ENCODE measurements around the gene CREB3L2. TPM values are rescaled to one million over a fixed set of nuclear protein-coding genes. Genes with fewer than 3 reads are reported as not detected.
"Not testable (repeated sequence)": the region's sequence is repeated elsewhere in the genome, so short reads cannot be mapped to it uniquely, and the experiment has no call there.

CREB3L2 gene
- total RNA-seq, 2 donors from 2014 or later: 32.9 to 33.6 TPM

GRCh38 chr7:138025215-138026186 is 23.6 kb upstream of the CREB3L2 start:
- Mint-ChIP-seq H3K27me3 (peaks cover 20% of the 10 kb centered on the region), H3K4me1 (no peaks in the 10 kb centered on the region), H3K4me3 (no peak overlapping the region), H3K36me3 (ENCODE audit: low read depth) (no peaks in the 10 kb centered on the region), H3K27ac (no peak overlapping the region)
- no peaks in the 10 kb centered on the region for H3K9me3 ChIP-seq (ENCODE audit: control insufficient read depth, low read length, poor library complexity, severe bottlenecking)
- ATAC-seq (no peak), DNase-seq (no peak)

GRCh38 chr7:138024765-138025164 is 22.9 kb upstream of the CREB3L2 start:
- no peak for DNase-seq
- Mint-ChIP-seq H3K4me3 (no peak overlapping the region), H3K4me1 (no peaks in the 10 kb centered on the region), H3K36me3 (ENCODE audit: low read depth) (no peaks in the 10 kb centered on the region), H3K27ac (no peak overlapping the region), H3K27me3 (peaks cover 18% of the 10 kb centered on the region)
- H3K9me3 ChIP-seq (ENCODE audit: control insufficient read depth, low read length, poor library complexity, severe bottlenecking): no peaks in the 10 kb centered on the region
- no peak for ATAC-seq

DNA sequence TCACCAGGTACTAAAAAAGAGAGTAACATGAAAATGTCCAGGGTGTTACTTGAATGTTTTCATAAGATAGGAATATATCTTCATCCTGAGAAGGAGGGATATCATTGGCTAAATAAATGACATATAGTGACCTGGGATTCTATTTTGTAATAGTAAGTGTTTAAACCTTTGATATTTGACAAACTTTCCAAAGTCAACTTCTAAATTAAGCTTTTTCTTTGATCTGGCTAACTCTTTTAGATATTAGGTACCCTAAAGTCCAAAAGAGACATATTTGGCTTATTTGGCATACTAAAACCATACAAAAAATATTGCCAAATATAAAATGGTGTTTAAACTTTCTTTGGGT is 22.4 kb upstream of the CREB3L2 start:
- Mint-ChIP-seq H3K4me3 (no peak overlapping the region), H3K36me3 (ENCODE audit: low read depth) (no peaks in the 10 kb centered on the region), H3K4me1 (no peaks in the 10 kb centered on the region), H3K27ac (no peak overlapping the region), H3K27me3 (peaks cover 18% of the 10 kb centered on the region)
- DNase-seq (no peak), ATAC-seq (no peak)
- H3K9me3 ChIP-seq (ENCODE audit: control insufficient read depth, low read length, poor library complexity, severe bottlenecking): no peaks in the 10 kb centered on the region

DNA sequence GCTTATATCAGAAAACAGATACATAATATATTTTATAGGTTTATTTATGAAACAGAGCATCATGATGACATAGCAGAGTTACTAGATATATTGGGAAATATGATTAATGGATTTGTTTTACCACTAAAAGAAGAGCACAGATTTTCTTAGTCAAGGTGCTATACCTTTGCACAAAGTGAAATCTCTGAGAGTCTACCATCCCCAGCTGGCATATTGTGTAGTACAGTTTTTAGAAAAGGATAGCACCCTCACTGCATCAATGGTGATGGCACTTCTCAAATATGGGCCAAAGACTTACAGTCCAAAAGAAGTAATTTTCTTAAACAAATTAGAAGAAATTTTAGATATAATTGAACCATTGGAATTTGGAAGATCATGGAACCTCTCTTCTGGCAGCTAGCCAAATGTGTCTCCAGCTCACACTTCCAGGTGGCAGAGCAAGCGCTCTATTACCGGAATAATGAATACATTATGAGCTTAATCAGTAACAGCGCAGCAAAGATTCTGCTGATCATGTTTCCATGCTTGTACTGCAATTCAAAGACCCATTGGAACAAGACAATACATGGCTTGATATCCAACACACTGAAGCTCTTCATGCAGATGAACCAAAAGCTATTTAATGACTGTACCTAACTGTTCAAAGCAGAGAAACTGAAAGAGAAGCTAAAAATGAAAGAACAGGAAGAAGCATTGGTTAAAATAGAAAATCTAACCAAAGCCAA is 21.9 kb upstream of the CREB3L2 start:
- ATAC-seq (no peak), DNase-seq (no peak)
- Mint-ChIP-seq H3K36me3 (ENCODE audit: low read depth) (no peaks in the 10 kb centered on the region), H3K4me1 (no peaks in the 10 kb centered on the region), H3K4me3 (no peak overlapping the region), H3K27me3 (peaks cover 18% of the 10 kb centered on the region), H3K27ac (no peak overlapping the region)
- no peaks in the 10 kb centered on the region for H3K9me3 ChIP-seq (ENCODE audit: control insufficient read depth, low read length, poor library complexity, severe bottlenecking)

DNA sequence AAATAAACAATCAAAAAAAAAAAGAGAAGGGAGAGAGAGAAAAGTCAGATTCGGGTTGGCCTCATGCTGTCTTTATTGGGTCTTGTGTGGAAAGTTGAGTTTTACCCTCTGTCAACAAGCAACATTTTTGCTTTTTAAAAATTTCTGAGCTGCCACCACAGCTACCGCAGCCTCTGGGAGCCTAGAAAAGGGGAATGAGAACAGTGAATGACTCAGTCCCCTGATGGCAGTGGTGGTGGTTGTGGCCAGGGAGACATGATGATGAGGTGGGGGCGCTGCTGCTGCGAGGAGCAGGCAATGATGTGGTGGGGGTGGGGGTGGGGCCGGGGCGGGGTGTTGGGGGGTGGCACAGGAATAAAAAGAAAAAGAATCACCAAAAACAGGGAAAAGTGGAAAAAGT is 20.0 kb upstream of the CREB3L2 start:
- no peaks in the 10 kb centered on the region for H3K9me3 ChIP-seq (ENCODE audit: control insufficient read depth, low read length, poor library complexity, severe bottlenecking)
- Mint-ChIP-seq H3K4me3 (no peak overlapping the region), H3K27ac (no peak overlapping the region), H3K4me1 (no peaks in the 10 kb centered on the region), H3K36me3 (ENCODE audit: low read depth) (no peaks in the 10 kb centered on the region), H3K27me3 (peaks cover 9% of the 10 kb centered on the region)
- no peak for DNase-seq
- no peak for ATAC-seq

- H3K9me3 ChIP-seq (ENCODE audit: control insufficient read depth, low read length, poor library complexity, severe bottlenecking): no peaks in the 10 kb centered on the region
- ATAC-seq (no peak), DNase-seq (no peak)
- no peak overlapping the region for H3K4me3 Mint-ChIP-seq
- no peaks in the 10 kb centered on the region for H3K36me3 Mint-ChIP-seq (ENCODE audit: low read depth)
- no peak overlapping the region for H3K27ac Mint-ChIP-seq
- peaks cover 4% of the 10 kb centered on the region for H3K4me1 Mint-ChIP-seq
- peaks cover 4% of the 10 kb centered on the region for H3K27me3 Mint-ChIP-seq
These were observed 16.1 kb upstream of the CREB3L2 start for GRCh38 chr7:138017992-138018391.

- peaks cover 3% of the 10 kb centered on the region for H3K27me3 Mint-ChIP-seq
- no peaks in the 10 kb centered on the region for H3K36me3 Mint-ChIP-seq (ENCODE audit: low read depth)
- H3K27ac Mint-ChIP-seq: no peak overlapping the region
- H3K9me3 ChIP-seq (ENCODE audit: control insufficient read depth, low read length, poor library complexity, severe bottlenecking): no peaks in the 10 kb centered on the region
- ATAC-seq (no peak), DNase-seq (no peak)
- H3K4me3 Mint-ChIP-seq: no peak overlapping the region
- peaks cover 4% of the 10 kb centered on the region for H3K4me1 Mint-ChIP-seq
These were observed 13.2 kb upstream of the CREB3L2 start for GRCh38 chr7:138015096-138015495.

DNA sequence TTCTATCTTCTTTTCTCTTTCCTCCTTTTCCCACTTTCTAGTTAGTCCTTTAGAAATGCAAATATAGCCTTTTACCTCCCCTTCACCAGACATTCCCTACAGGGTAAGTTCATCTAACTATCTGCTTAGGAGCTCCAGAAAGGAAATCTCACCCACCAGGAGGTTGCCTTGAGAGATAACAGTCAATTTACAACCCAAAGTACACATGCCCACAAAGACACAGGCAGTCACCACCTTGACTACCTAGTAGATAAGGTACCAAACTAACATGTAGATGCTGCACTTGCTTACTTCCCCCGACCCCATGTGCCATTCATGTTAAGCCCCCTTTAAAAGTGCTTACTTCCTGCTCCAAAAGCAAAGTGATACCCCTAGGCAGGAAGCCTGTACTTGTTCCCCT is 12.8 kb upstream of the CREB3L2 start:
- ATAC-seq (no peak), DNase-seq (no peak)
- Mint-ChIP-seq H3K4me3 (no peak overlapping the region), H3K27me3 (peaks cover 2% of the 10 kb centered on the region), H3K4me1 (peaks cover 4% of the 10 kb centered on the region), H3K36me3 (ENCODE audit: low read depth) (no peaks in the 10 kb centered on the region), H3K27ac (no peak overlapping the region)
- no peaks in the 10 kb centered on the region for H3K9me3 ChIP-seq (ENCODE audit: control insufficient read depth, low read length, poor library complexity, severe bottlenecking)

DNA sequence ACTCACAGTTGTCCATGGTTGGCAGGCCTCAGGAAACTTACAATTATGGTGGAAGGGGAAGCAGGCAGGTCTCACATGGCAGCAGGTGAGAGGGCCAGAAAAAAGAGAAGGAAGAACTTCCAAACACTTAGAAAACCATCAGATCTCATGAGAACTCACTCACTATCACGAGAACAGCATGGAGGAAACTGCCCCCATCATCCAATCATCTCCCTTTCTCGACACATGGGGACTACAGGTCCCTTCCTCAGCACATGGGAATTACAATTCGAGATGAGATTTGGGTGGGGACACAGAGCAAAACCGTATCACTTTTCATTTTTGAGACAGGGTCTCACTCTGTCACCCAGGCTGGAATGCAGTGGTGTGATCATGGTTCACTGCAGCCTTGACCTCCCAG is 12.3 kb upstream of the CREB3L2 start:
- DNase-seq; H3K4me1 Mint-ChIP-seq; ATAC-seq; H3K27ac Mint-ChIP-seq; H3K36me3 Mint-ChIP-seq (ENCODE audit: low read depth); H3K4me3 Mint-ChIP-seq; H3K9me3 ChIP-seq (ENCODE audit: control insufficient read depth, low read length, poor library complexity, severe bottlenecking); H3K27me3 Mint-ChIP-seq: not testable (repeated sequence)

DNA sequence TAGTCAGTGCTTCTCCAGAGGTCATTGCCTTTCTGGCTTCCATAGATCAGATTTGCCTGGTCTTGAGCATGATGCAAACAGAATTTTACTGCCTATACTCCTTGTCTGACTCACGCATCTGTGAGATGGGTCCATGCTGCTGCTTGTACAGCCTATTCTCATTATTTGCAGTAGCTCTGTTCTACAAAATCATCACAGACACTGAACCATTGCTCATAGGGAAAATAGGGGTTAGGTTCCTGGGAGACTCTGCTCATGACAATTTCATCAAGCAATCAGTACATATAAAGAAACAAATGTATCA is 7.4 kb upstream of the CREB3L2 start:
- no peaks in the 10 kb centered on the region for H3K9me3 ChIP-seq (ENCODE audit: control insufficient read depth, low read length, poor library complexity, severe bottlenecking)
- Mint-ChIP-seq H3K27ac (peak overlapping the region; percentile 21), H3K27me3 (peaks cover 6% of the 10 kb centered on the region), H3K36me3 (ENCODE audit: low read depth) (no peaks in the 10 kb centered on the region), H3K4me3 (no peak overlapping the region), H3K4me1 (peaks cover 8% of the 10 kb centered on the region)
- DNase-seq: no peak
- ATAC-seq: no peak

- no peak overlapping the region for H3K4me3 Mint-ChIP-seq
- peaks cover 8% of the 10 kb centered on the region for H3K4me1 Mint-ChIP-seq
- no peaks in the 10 kb centered on the region for H3K9me3 ChIP-seq (ENCODE audit: control insufficient read depth, low read length, poor library complexity, severe bottlenecking)
- peak in 1 of 3 donors; percentile 10 for DNase-seq
- no peaks in the 10 kb centered on the region for H3K36me3 Mint-ChIP-seq (ENCODE audit: low read depth)
- peak; percentile 62 for ATAC-seq
- H3K27me3 Mint-ChIP-seq: peaks cover 6% of the 10 kb centered on the region
- no peak overlapping the region for H3K27ac Mint-ChIP-seq
These were observed 6.9 kb upstream of the CREB3L2 start for GRCh38 chr7:138008588-138009349.

GRCh38 chr7:138008019-138008587 is 6.2 kb upstream of the CREB3L2 start:
- Mint-ChIP-seq H3K4me1 (peaks cover 8% of the 10 kb centered on the region), H3K4me3 (no peak overlapping the region), H3K27me3 (peaks cover 6% of the 10 kb centered on the region), H3K27ac (no peak overlapping the region), H3K36me3 (ENCODE audit: low read depth) (no peaks in the 10 kb centered on the region)
- DNase-seq: no peak
- H3K9me3 ChIP-seq (ENCODE audit: control insufficient read depth, low read length, poor library complexity, severe bottlenecking): no peaks in the 10 kb centered on the region
- no peak for ATAC-seq

GRCh38 chr7:138006106-138006505 is 4.2 kb upstream of the CREB3L2 start:
- no peaks in the 10 kb centered on the region for H3K36me3 Mint-ChIP-seq (ENCODE audit: low read depth)
- no peaks in the 10 kb centered on the region for H3K9me3 ChIP-seq (ENCODE audit: control insufficient read depth, low read length, poor library complexity, severe bottlenecking)
- H3K4me1 Mint-ChIP-seq: peaks cover 13% of the 10 kb centered on the region
- no peak overlapping the region for H3K27ac Mint-ChIP-seq
- no peak for DNase-seq
- H3K27me3 Mint-ChIP-seq: peaks cover 6% of the 10 kb centered on the region
- no peak for ATAC-seq
- H3K4me3 Mint-ChIP-seq: no peak overlapping the region

All from T-helper 17 cell (primary cell).